WTC11 (cell line): ENCODE results near the gene TIGIT. TPM values are rescaled to one million over a fixed set of nuclear protein-coding genes. Genes with fewer than 3 reads are reported as not detected.

ENCODE experiments used
- ATAC-seq: fragments of 200-7000 bp; cut with Tn5 transposase; 2 replicates; pipeline ENCODE4 v1.10.0; 2021; ENCODE audit warnings: mild to moderate bottlenecking, moderate library complexity
- CTCF ChIA-PET: fragments of 300-600 bp; sonication (Branson Sonifier 250); formaldehyde crosslinking; loops from one replicate; lab custom pipeline; 2021; ENCODE audit warnings: antibody characterized with exemption; lab: Charles Lee
- POLR2A ChIA-PET: fragments of 350-600 bp; sonication (Branson Sonifier 250); formaldehyde crosslinking; loops from one replicate; lab custom pipeline; 2021; ENCODE audit warnings: antibody characterized with exemption; lab: Charles Lee
- DNase-seq: peaks from one replicate; pipeline ENCODE4 v3.0.0; 2021; ENCODE audit warnings: low spot score
- H3K27ac Mint-ChIP-seq: 2 replicates; pipeline ENCODE4 v1.8.0; 2021; ENCODE audit warnings: mixed read lengths
- H3K27me3 Mint-ChIP-seq: 2 replicates; pipeline ENCODE4 v1.8.0; 2021; ENCODE audit warnings: low read depth, mild to moderate bottlenecking, moderate library complexity, mixed read lengths
- H3K36me3 Mint-ChIP-seq: 2 replicates; pipeline ENCODE4 v1.8.0; 2021; ENCODE audit warnings: mixed read lengths
- H3K4me1 Mint-ChIP-seq: 2 replicates; pipeline ENCODE4 v1.8.0; 2022; ENCODE audit warnings: mixed read lengths
- H3K4me3 Mint-ChIP-seq: 2 replicates; pipeline ENCODE4 v1.8.0; 2021; ENCODE audit warnings: mild to moderate bottlenecking, moderate library complexity, mixed read lengths
- H3K9me3 Mint-ChIP-seq: 2 replicates; pipeline ENCODE4 v1.8.0; 2021; ENCODE audit warnings: mixed read lengths
- CREB1 ChIP-seq: sonication (generic); formaldehyde crosslinking; IDR thresholded peaks from 2 replicates; pipeline ENCODE4 v1.8.0; 2023; ENCODE audit warnings: mild to moderate bottlenecking, missing genetic modification reagents
- E2F5 ChIP-seq: sonication (generic); formaldehyde crosslinking; IDR thresholded peaks from 2 replicates; pipeline ENCODE4 v1.8.1; 2022; ENCODE audit warnings: mild to moderate bottlenecking, moderate library complexity, missing genetic modification reagents
- ERG ChIP-seq: fragments of 250-450 bp; sonication (Bioruptor Pico); IDR thresholded peaks from 2 replicates; pipeline ENCODE4 v1.8.0; 2021; ENCODE audit warnings: mild to moderate bottlenecking
- GRHL2 ChIP-seq: fragments of 250-450 bp; sonication (Bioruptor Pico); IDR thresholded peaks from 2 replicates; pipeline ENCODE4 v1.8.0; 2022; ENCODE audit warnings: mild to moderate bottlenecking, moderate library complexity; ENCODE audit not compliant: insufficient replicate concordance, severe bottlenecking
- GTF2I ChIP-seq: fragments of 250-450 bp; sonication (Bioruptor Pico); conservative IDR thresholded peaks from 2 replicates; pipeline ENCODE4 v1.4.0; 2021; ENCODE audit warnings: mild to moderate bottlenecking
- HMGA2 ChIP-seq: fragments of 250-450 bp; sonication (Bioruptor Pico); IDR thresholded peaks from 2 replicates; pipeline ENCODE4 v1.4.0; 2021; ENCODE audit warnings: mild to moderate bottlenecking, moderate library complexity
- IRF1 ChIP-seq: sonication (generic); formaldehyde crosslinking; IDR thresholded peaks from 2 replicates; pipeline ENCODE4 v1.8.0; 2023; ENCODE audit warnings: missing genetic modification reagents
- MAX ChIP-seq: sonication (generic); formaldehyde crosslinking; IDR thresholded peaks from 2 replicates; pipeline ENCODE4 v1.8.0; 2022; ENCODE audit warnings: mild to moderate bottlenecking, missing genetic modification reagents
- NR1H2 ChIP-seq: sonication (generic); formaldehyde crosslinking; IDR thresholded peaks from 2 replicates; pipeline ENCODE4 v1.9.0; 2021; ENCODE audit warnings: mild to moderate bottlenecking, moderate library complexity, missing genetic modification reagents
- NR3C1 ChIP-seq: sonication (generic); formaldehyde crosslinking; conservative IDR thresholded peaks from 2 replicates; pipeline ENCODE4 v1.8.1; 2023; ENCODE audit warnings: low read depth, mild to moderate bottlenecking, missing genetic modification reagents
- PRDM15 ChIP-seq: sonication (generic); formaldehyde crosslinking; IDR thresholded peaks from 2 replicates; pipeline ENCODE4 v1.8.0; 2022; ENCODE audit warnings: missing genetic modification reagents
- RORB ChIP-seq: fragments of 250-450 bp; sonication (Bioruptor Pico); IDR thresholded peaks from 2 replicates; pipeline ENCODE4 v1.9.0; 2021; ENCODE audit warnings: mild to moderate bottlenecking
- SMAD4 ChIP-seq: sonication (generic); formaldehyde crosslinking; IDR thresholded peaks from 2 replicates; pipeline ENCODE4 v1.8.0; 2022; ENCODE audit warnings: mild to moderate bottlenecking, missing genetic modification reagents
- SOX15 ChIP-seq: fragments of 250-450 bp; sonication (Bioruptor Pico); IDR thresholded peaks from 2 replicates; pipeline ENCODE4 v1.9.0; 2021; ENCODE audit warnings: mild to moderate bottlenecking
- TCF7 ChIP-seq: sonication (generic); formaldehyde crosslinking; IDR thresholded peaks from 2 replicates; pipeline ENCODE4 v1.8.0; 2022; ENCODE audit warnings: mild to moderate bottlenecking, low read depth, missing genetic modification reagents, moderate library complexity
- USF1 ChIP-seq: sonication (generic); formaldehyde crosslinking; IDR thresholded peaks from 2 replicates; pipeline ENCODE4 v1.8.0; 2022; ENCODE audit warnings: mild to moderate bottlenecking, missing genetic modification reagents
- USF2 ChIP-seq: sonication (generic); formaldehyde crosslinking; IDR thresholded peaks from 2 replicates; pipeline ENCODE4 v1.8.1; 2023; ENCODE audit warnings: mild to moderate bottlenecking, missing genetic modification reagents, moderate library complexity
- ZMAT4 ChIP-seq: fragments of 250-450 bp; sonication (Bioruptor Pico); IDR thresholded peaks from 2 replicates; pipeline ENCODE4 v1.9.0; 2021; ENCODE audit warnings: mild to moderate bottlenecking
- ZNF396 ChIP-seq: fragments of 250-450 bp; sonication (Bioruptor Pico); IDR thresholded peaks from 2 replicates; pipeline ENCODE4 v1.8.0; 2021; ENCODE audit warnings: mild to moderate bottlenecking, moderate library complexity, borderline replicate concordance
- ZNF423 ChIP-seq: fragments of 250-450 bp; sonication (Bioruptor Pico); IDR thresholded peaks from 2 replicates; pipeline ENCODE4 v2.1.2; 2022; ENCODE audit warnings: mild to moderate bottlenecking, moderate library complexity
- ZNF512 ChIP-seq: sonication (generic); formaldehyde crosslinking; IDR thresholded peaks from 2 replicates; pipeline ENCODE4 v1.8.1; 2022; ENCODE audit warnings: missing genetic modification reagents, borderline replicate concordance
- total RNA-seq: library from RNA; stranded (reverse); gene quantifications from 3 replicates; pipeline ENCODE4 v1.2.3, GENCODE V29; 2021

The TIGIT gene
- total RNA-seq, 1 experiment from 2014 or later, result 0.04 TPM

- H3K4me1 Mint-ChIP-seq, result no peaks in the 10 kb centered on the region
- H3K27me3 Mint-ChIP-seq, result no peaks in the 10 kb centered on the region
- CTCF ChIA-PET, result no interaction called here
- no peak overlapping the region for H3K4me3 Mint-ChIP-seq
- TF ChIP-seq ZNF396 (CRISPR knock-in tag) (no peak), GRHL2 (no peak), NR1H2 (CRISPR knock-in tag) (no peak)
- TF ChIP-seq, all 79 proteins: peak for 0
- Mint-ChIP-seq H3K9me3 (peaks cover 84% of the 10 kb centered on the region), H3K27ac (no peak overlapping the region), H3K36me3 (peaks cover 48% of the 10 kb centered on the region)
- DNase-seq (no peak), ATAC-seq (no peak)
- POLR2A ChIA-PET, result no interaction called here
Observed at GRCh38 chr3:114270019-114270418, 23.8 kb upstream of the TIGIT start.

GRCh38 chr3:114272271-114272670 is 21.6 kb upstream of the TIGIT start:
- TF ChIP-seq TCF7, result no peak
- TF ChIP-seq CREB1 (CRISPR knock-in tag), result no peak
- TF ChIP-seq ZNF512, result no peak
- no peak for TF ChIP-seq USF1
- no peak for TF ChIP-seq RORB
- no peak for TF ChIP-seq E2F5 (CRISPR knock-in tag)
- TF ChIP-seq USF2 (CRISPR knock-in tag), result no peak
- no peak for TF ChIP-seq SOX15 (CRISPR knock-in tag)
- no peak for TF ChIP-seq NR3C1 (CRISPR knock-in tag)
- ATAC-seq, result no peak
- Mint-ChIP-seq H3K36me3 (peaks cover 52% of the 10 kb centered on the region), H3K27ac (no peak overlapping the region), H3K4me3 (no peak overlapping the region), H3K9me3 (peaks cover 79% of the 10 kb centered on the region), H3K27me3 (no peaks in the 10 kb centered on the region), H3K4me1 (no peaks in the 10 kb centered on the region)
- no peak for DNase-seq
- POLR2A ChIA-PET, result no interaction called here
- CTCF ChIA-PET, result no interaction called here

- H3K27me3 Mint-ChIP-seq, result no peaks in the 10 kb centered on the region
- ChIA-PET POLR2A (no interaction called here), CTCF (interaction anchor here (2.0 kb wide), 1 partner anchor 16 kb away, joined by 4 read pairs; no protein-coding TSS in a partner anchor)
- no peak for ATAC-seq
- H3K4me3 Mint-ChIP-seq, result no peak overlapping the region
- H3K9me3 Mint-ChIP-seq, result peaks cover 56% of the 10 kb centered on the region
- no peak for DNase-seq
- H3K27ac Mint-ChIP-seq, result no peak overlapping the region
- H3K36me3 Mint-ChIP-seq, result peaks cover 44% of the 10 kb centered on the region
- H3K4me1 Mint-ChIP-seq, result no peaks in the 10 kb centered on the region
- TF ChIP-seq IRF1 (CRISPR knock-in tag) (no peak), MAX (CRISPR knock-in tag) (no peak), SMAD4 (no peak), ZNF423 (CRISPR knock-in tag) (no peak), ERG (CRISPR knock-in tag) (no peak), ZMAT4 (CRISPR knock-in tag) (no peak), HMGA2 (no peak), PRDM15 (CRISPR knock-in tag) (no peak), GTF2I (no peak)
Observed at GRCh38 chr3:114274929-114275328, 18.9 kb upstream of the TIGIT start.
